NCI-H2171 treated with DMSO at 0.1 percent for 48 hours (cell line): ENCODE results near the gene PEAK1.

Source experiments
- DNase-seq: peaks from one replicate; lab custom pipeline; 2025; lab: John Stamatoyannopoulos, UW

The PEAK1 gene

GRCh38 chr15:77173487-77173886 lies 246.4 kb downstream of the PEAK1 start:
- DNase-seq, result no peak

GRCh38 chr15:77171221-77171967 lies 248.5 kb downstream of the PEAK1 start:
- DNase-seq, result no peak

GRCh38 chr15:77168616-77169015 lies 251.3 kb downstream of the PEAK1 start:
- DNase-seq, result no peak

- DNase-seq, result no peak
Observed at GRCh38 chr15:77168141-77168540, 251.8 kb downstream of the PEAK1 start.

GRCh38 chr15:77167406-77167805 lies 252.5 kb downstream of the PEAK1 start:
- DNase-seq, result no peak

- DNase-seq, result no peak
Observed at GRCh38 chr15:77163781-77164384, 256.0 kb downstream of the PEAK1 start.

- no peak for DNase-seq
Observed at GRCh38 chr15:77162872-77163633, 256.9 kb downstream of the PEAK1 start.

- no peak for DNase-seq
Observed at GRCh38 chr15:77160562-77161478, 259.1 kb downstream of the PEAK1 start.

GRCh38 chr15:77156000-77156399 lies 263.9 kb downstream of the PEAK1 start:
- peak; percentile 7 for DNase-seq

GRCh38 chr15:77148191-77148590 lies 271.7 kb downstream of the PEAK1 start:
- no peak for DNase-seq

- DNase-seq, result no peak
Observed at GRCh38 chr15:77145370-77145769, 274.5 kb downstream of the PEAK1 start.

- no peak for DNase-seq
Observed at GRCh38 chr15:77144492-77145070, 275.3 kb downstream of the PEAK1 start.

- no peak for DNase-seq
Observed at GRCh38 chr15:77144026-77144425, 275.9 kb downstream of the PEAK1 start.

GRCh38 chr15:77143616-77144015 lies 276.3 kb downstream of the PEAK1 start:
- no peak for DNase-seq

- DNase-seq, result no peak
Observed at GRCh38 chr15:77143191-77143590, 276.7 kb downstream of the PEAK1 start.

- no peak for DNase-seq
Observed at GRCh38 chr15:77140220-77140619, 279.7 kb downstream of the PEAK1 start.

GRCh38 chr15:77139312-77139711 lies 280.6 kb downstream of the PEAK1 start:
- DNase-seq, result no peak

- DNase-seq, result no peak
Observed at GRCh38 chr15:77138167-77138522, 281.8 kb downstream of the PEAK1 start.

GRCh38 chr15:77135181-77135580 lies 284.7 kb downstream of the PEAK1 start:
- no peak for DNase-seq

- DNase-seq, result no peak
Observed at GRCh38 chr15:77130315-77130930, 289.5 kb downstream of the PEAK1 start.

- DNase-seq, result no peak
Observed at GRCh38 chr15:77127626-77128025, 292.3 kb downstream of the PEAK1 start.
